Measurements from ENCODE around the gene CCR2.

CCR2 gene

DNA sequence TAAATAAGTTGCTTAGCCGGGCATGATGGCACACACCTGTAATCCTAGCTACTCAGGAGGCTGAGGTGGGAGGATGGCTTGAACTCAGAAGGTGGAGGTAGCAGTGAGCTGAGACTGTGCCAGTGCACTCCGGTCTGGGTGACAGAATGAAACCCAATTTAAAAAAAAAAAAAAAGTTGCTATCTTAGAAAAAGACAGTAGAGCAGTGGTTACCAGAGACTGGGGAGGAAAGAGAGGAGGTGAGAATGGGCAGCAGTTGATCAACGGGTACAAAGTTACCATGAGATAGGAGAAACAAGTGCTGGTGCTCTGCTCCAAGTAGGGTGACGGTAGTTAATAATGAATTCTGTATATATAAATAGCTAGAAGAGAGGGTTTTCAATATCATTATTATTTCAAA, 821 bp upstream of the CCR2 start:
- Histone ChIP-seq H2AFZ (ENCODE audit: low read length) (no peak overlapping the region), H3K36me3 (ENCODE audit: insufficient read depth, low read length) (no peaks in the 10 kb centered on the region), H3K9ac (ENCODE audit: low read depth, low read length, poor library complexity, severe bottlenecking) (no peak overlapping the region), H3K79me2 (ENCODE audit: insufficient read depth, low read length) (no peaks in the 10 kb centered on the region), H3K4me1 (ENCODE audit: insufficient read depth, low read length, poor library complexity, severe bottlenecking) (peaks cover 38% of the 10 kb centered on the region), H4K20me1 (ENCODE audit: insufficient read depth, low read length, poor library complexity, severe bottlenecking) (no peaks in the 10 kb centered on the region), H3K9me3 (ENCODE audit: insufficient read depth, low read depth, low read length) (no peaks in the 10 kb centered on the region), H3K4me2 (ENCODE audit: low read depth, low read length, poor library complexity, severe bottlenecking) (no peak overlapping the region), H3K27me3 (ENCODE audit: insufficient read depth, low read length, poor library complexity, severe bottlenecking) (peaks cover 29% of the 10 kb centered on the region), H3K4me3 (ENCODE audit: low read length, poor library complexity, severe bottlenecking) (no peak overlapping the region), H3F3A (ENCODE audit: low read depth) (no peaks in the 10 kb centered on the region), H3K9me2 (replicated peaks; ENCODE audit: low read depth, low read length) (no peaks in the 10 kb centered on the region)
- TF ChIP-seq, protein P1, sequence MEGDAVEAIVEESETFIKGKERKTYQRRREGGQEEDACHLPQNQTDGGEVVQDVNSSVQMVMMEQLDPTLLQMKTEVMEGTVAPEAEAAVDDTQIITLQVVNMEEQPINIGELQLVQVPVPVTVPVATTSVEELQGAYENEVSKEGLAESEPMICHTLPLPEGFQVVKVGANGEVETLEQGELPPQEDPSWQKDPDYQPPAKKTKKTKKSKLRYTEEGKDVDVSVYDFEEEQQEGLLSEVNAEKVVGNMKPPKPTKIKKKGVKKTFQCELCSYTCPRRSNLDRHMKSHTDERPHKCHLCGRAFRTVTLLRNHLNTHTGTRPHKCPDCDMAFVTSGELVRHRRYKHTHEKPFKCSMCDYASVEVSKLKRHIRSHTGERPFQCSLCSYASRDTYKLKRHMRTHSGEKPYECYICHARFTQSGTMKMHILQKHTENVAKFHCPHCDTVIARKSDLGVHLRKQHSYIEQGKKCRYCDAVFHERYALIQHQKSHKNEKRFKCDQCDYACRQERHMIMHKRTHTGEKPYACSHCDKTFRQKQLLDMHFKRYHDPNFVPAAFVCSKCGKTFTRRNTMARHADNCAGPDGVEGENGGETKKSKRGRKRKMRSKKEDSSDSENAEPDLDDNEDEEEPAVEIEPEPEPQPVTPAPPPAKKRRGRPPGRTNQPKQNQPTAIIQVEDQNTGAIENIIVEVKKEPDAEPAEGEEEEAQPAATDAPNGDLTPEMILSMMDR (conservative IDR thresholded peaks at IDR 0.05; ENCODE audit: low read length) = no peak
- no peak for TF ChIP-seq EZH2phosphoT487 (IDR thresholded peaks at IDR 0.05; ENCODE audit: borderline replicate concordance)

DNA sequence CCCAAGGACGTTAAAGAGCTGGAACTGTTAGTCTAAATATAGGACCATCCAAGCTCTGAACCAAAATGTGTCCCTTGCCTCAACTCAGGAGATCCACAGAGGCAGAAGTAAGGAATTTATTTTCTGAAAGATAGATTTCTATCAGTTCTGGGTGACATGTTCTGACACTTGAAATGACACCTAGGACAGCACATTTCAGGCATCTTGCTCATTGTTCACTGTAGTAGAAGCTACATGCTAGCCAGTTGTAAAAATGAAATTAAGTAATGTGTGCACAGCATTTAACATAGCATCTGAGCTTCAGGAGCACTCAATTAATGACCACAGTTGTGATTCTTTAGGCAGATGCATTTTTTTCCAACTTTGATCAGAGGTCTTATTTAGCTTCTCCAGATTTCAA, 567 bp downstream of the CCR2 start:
- Histone ChIP-seq H3K36me3 (ENCODE audit: insufficient read depth, low read length) (no peaks in the 10 kb centered on the region), H3K4me3 (ENCODE audit: low read length, poor library complexity, severe bottlenecking) (no peak overlapping the region), H3K9me2 (replicated peaks; ENCODE audit: low read depth, low read length) (no peaks in the 10 kb centered on the region), H3K27me3 (ENCODE audit: insufficient read depth, low read length, poor library complexity, severe bottlenecking) (peaks cover 29% of the 10 kb centered on the region), H3K9me3 (ENCODE audit: insufficient read depth, low read depth, low read length) (no peaks in the 10 kb centered on the region), H3F3A (ENCODE audit: low read depth) (no peaks in the 10 kb centered on the region), H2AFZ (ENCODE audit: low read length) (no peak overlapping the region), H4K20me1 (ENCODE audit: insufficient read depth, low read length, poor library complexity, severe bottlenecking) (no peaks in the 10 kb centered on the region), H3K4me2 (ENCODE audit: low read depth, low read length, poor library complexity, severe bottlenecking) (no peak overlapping the region), H3K9ac (ENCODE audit: low read depth, low read length, poor library complexity, severe bottlenecking) (no peak overlapping the region), H3K79me2 (ENCODE audit: insufficient read depth, low read length) (no peaks in the 10 kb centered on the region), H3K4me1 (ENCODE audit: insufficient read depth, low read length, poor library complexity, severe bottlenecking) (peaks cover 29% of the 10 kb centered on the region)
- TF ChIP-seq, protein P1 (conservative IDR thresholded peaks at IDR 0.05; ENCODE audit: low read length) = no peak
- no peak for TF ChIP-seq EZH2phosphoT487 (IDR thresholded peaks at IDR 0.05; ENCODE audit: borderline replicate concordance)

DNA sequence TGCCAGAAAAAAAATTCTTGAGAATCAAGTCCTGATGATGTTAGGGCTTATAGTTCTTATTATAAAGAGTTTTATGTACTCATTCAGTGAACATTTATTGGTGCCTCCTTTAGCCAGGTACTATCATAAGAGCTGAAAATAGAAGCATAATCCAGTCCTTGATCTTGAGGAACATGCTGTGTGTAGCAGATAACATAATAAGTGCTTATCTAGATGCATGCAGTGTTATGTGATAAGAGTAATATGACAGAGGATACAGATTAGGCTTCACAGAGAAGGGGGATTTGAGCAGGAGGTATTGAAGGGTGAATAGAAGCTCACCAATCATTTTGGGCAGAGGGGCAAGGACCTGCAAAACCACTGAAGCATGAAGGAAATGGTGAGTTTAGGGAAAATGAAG, 1.1 kb downstream of the CCR2 start:
- TF ChIP-seq EZH2phosphoT487 (IDR thresholded peaks at IDR 0.05; ENCODE audit: borderline replicate concordance) = no peak
- TF ChIP-seq, protein P1 (conservative IDR thresholded peaks at IDR 0.05; ENCODE audit: low read length) = no peak
- Histone ChIP-seq H3K9ac (ENCODE audit: low read depth, low read length, poor library complexity, severe bottlenecking) (no peak overlapping the region), H3K9me3 (ENCODE audit: insufficient read depth, low read depth, low read length) (no peaks in the 10 kb centered on the region), H3K36me3 (ENCODE audit: insufficient read depth, low read length) (no peaks in the 10 kb centered on the region), H3K4me3 (ENCODE audit: low read length, poor library complexity, severe bottlenecking) (no peak overlapping the region), H2AFZ (ENCODE audit: low read length) (no peak overlapping the region), H3F3A (ENCODE audit: low read depth) (no peaks in the 10 kb centered on the region), H3K27me3 (ENCODE audit: insufficient read depth, low read length, poor library complexity, severe bottlenecking) (peaks cover 29% of the 10 kb centered on the region), H4K20me1 (ENCODE audit: insufficient read depth, low read length, poor library complexity, severe bottlenecking) (no peaks in the 10 kb centered on the region), H3K4me2 (ENCODE audit: low read depth, low read length, poor library complexity, severe bottlenecking) (no peak overlapping the region), H3K4me1 (ENCODE audit: insufficient read depth, low read length, poor library complexity, severe bottlenecking) (peaks cover 24% of the 10 kb centered on the region), H3K9me2 (replicated peaks; ENCODE audit: low read depth, low read length) (no peaks in the 10 kb centered on the region), H3K79me2 (ENCODE audit: insufficient read depth, low read length) (no peaks in the 10 kb centered on the region)
